HG03196 (cell line): ENCODE data around the gene TREX2.
"Not testable (repeated sequence)": the region's sequence is repeated elsewhere in the genome, so short reads cannot be mapped to it uniquely, and the experiment has no call there.

Experiments
- ATAC-seq: cut with Tn5 transposase; IDR thresholded peaks from one replicate; pipeline ENCODE4 v1.9.1; 2021; ENCODE audit not compliant: unreplicated experiment

Gene TREX2

GRCh38 chrX:153410888-153411254 is 35.0 kb downstream of the TREX2 start:
- no peak for ATAC-seq

DNA sequence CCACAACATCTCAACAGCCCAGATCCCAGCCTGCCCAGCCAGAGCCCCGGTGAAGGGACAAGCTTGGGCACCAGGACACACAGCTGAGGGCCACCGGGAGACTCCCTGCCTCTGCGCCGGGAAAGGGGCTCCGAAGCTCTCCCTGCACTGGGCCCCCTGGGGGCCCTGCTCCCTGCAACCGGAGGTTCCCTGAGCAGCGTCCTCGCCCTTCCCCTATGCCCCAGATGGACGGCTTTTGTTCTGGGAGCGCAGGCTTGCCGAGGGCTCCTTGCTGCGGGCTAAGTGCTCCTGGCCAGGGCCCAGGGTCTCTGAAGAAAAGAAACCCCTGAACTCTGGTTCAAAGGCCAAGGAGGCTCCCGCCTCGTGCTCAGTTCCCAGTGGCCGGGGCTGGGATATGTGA is 35.5 kb downstream of the TREX2 start:
- ATAC-seq = no peak

- ATAC-seq = no peak
Measured at GRCh38 chrX:153409414-153410101, 36.3 kb downstream of the TREX2 start.

DNA sequence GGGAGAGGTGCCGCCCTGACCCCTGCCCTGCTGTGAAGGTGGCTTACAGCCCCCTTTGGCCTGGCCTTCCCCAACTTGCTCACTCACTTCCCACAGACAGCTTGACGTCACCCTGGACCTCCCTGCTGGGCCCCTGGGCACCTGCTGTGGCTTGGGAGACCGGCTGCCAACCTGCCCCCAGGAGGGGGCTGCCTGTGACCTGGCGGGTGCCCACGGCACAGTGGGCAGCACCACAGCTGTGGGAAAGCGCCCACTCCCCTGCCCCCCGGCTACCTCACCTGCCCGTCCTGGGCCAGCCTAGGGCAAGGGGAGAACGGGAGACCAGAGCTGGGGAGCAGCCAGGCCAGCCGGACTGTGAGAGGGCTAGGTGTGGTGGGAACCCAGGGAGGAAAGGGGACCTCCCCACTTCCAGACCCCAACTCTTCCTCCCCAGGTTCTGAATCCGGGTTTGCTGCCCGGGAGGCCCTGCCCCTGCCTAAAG is 36.9 kb downstream of the TREX2 start:
- no peak for ATAC-seq

DNA sequence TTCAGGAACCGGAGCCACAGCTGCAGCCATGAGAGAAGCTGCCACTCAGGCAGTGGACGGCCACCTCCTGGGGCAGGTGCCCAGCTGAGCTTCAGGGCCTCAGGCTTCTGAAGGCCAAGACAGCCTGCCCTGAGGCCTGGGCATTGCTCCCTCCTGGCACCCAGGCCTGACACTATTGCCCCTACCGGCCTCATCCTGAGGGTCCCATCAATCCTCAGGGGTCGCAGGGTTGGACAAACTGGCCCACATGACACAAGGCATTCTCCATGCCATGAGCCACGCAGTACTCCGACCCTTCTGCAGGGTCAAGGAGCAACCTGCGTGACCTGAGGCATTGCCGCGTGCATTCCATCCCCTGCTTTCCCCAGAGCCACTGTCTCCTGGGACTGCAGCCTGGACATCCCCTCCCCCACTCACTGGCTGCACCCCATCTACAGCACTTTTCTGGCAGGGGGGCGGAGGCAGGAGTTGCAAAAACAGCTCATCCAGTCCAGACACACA is 37.6 kb downstream of the TREX2 start:
- ATAC-seq = no peak

DNA sequence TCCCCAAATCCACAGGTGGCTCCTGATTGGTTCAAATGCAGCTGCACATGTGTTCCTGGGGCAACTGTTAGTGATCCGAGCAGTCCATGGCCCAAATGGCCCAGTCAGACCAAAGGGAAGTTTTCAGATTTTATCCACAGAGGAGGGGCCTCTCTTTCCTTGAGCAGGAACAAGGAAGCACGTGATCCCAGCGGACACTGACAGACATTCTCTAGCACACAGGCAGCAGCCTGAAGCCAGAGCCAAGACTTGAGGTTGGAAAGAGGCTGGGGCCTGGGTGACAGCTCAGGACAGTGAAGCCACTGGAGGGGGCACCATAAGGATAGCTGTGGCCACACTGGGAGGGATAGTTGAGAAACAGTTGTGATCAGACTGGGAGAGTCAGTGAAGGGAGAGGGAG is 38.1 kb downstream of the TREX2 start:
- ATAC-seq = no peak

- ATAC-seq = no peak
Measured at GRCh38 chrX:153406903-153407302, 39.0 kb downstream of the TREX2 start.

GRCh38 chrX:153406011-153406410 is 39.8 kb downstream of the TREX2 start:
- no peak for ATAC-seq

DNA sequence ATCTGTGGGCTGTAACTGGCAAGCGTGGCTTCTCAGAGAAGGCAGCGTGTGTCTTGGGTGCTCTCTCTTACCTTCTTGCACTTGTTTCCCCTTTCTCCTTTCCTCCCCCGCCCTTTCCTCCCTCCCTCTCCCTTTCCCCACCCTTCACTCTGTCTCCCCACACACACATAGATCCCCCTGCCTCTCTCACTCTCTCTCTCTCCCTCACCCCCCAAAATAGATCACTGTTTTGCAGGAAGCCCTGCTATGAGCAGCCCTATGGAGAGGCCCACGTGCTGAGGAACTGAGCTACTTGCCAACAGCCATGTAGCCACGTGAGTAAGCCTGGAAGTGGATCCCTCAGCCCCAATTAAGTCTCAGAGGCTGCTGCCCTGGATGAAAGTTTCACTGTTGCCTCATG is 40.4 kb downstream of the TREX2 start:
- ATAC-seq = no peak

- ATAC-seq = not testable (repeated sequence)
Measured at GRCh38 chrX:153404333-153404732, 41.5 kb downstream of the TREX2 start.

DNA sequence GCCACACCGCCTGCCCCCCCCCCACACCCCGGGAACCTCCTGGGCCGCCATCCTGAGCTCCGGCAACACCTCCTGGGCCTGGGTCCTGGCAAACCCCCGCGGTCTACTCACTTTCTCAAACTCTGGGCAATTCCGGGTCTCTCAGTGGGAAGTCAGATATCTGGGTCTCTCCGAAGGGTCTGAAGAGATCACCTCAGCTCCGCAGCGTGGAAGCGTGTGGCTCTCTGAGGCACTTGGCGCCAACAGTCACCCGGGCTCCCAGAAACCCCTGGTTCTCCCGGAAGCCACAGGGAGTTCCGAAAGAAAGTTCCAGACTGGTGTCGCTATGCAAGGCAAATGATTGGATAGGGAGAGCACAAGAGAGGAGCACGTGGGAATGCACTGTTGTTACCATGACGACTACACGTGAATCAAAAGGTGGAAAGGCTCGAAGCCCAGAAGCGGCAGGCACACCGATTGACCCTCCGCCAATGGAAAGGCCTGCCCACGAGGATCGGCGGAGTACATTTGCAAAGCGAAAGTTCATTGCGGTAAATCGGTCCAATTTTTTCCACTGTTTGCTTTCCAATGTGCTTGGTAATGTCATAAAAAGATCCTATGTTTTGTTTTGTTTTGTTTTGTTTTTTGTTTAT is 44.6 kb downstream of the TREX2 start, which contains the start of gene PNMA6E:
TSS of gene PNMA6E (minus strand) at position 218 of the 632 bp plus-strand sequence. CDS start 2,501 bp downstream, outside the sequence.
- no peak for ATAC-seq

- ATAC-seq = no peak
Measured at GRCh38 chrX:153400146-153401132, 45.4 kb downstream of the TREX2 start.

GRCh38 chrX:153398275-153398960 is 47.4 kb downstream of the TREX2 start:
- ATAC-seq = no peak

- no peak for ATAC-seq
Measured at GRCh38 chrX:153397256-153397960, 48.4 kb downstream of the TREX2 start.

DNA sequence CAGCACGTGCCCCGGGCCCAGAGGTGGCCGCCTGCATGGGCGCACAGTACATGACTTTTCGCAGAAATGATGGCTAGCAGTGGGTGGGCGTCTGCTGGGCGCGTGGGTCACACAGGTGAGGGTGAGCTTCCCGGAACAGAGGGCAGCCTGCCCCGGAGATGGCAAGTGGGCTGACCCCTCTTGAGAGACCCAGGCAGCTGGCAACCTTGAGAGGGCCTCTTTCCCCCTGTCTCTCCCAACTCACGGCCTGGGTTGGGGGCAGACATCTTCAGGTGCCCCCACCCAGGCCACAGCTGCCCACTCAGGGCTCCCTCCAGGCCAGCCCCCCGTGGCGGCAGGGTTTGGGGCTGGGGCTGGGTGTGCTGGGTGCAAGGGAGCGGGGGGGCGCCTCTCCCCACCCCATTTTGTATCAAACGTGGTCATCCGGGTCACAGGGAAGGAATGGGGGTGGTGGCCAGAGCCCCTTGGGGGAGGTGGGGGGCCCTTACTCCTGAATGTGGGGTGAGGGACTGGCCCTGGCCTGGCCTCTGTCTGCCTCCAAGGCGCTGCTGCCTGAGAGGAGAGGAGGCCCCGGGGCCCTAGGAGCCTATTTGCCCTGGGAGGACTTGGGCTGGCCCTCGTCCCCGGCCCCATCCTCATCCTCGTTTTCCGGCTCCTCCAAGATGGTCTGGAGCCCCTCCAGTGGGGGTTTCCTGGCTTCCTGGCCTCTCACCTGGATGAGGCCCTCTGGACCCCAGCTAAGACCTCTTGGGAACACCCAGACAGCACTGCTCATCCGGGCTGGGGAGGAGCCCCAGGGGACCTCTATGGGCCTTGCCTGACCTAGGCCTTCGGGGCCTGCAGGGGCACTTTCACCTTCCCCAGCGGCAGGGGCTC is 49.3 kb downstream of the TREX2 start:
- no peak for ATAC-seq

- no peak for ATAC-seq
Measured at GRCh38 chrX:153395613-153396319, 50.1 kb downstream of the TREX2 start.

- ATAC-seq = no peak
Measured at GRCh38 chrX:153394612-153395011, 51.2 kb downstream of the TREX2 start.
